HEK293 (cell line): ENCODE data around the gene CAMK2D.

Source experiments
- MZF1 ChIP-seq: fragments of 450-650 bp; formaldehyde crosslinking; IDR thresholded peaks from 2 replicates; pipeline ENCODE4 v1.5.1; 2017; ENCODE audit warnings: missing biosample characterization, missing genetic modification characterization, borderline replicate concordance
- TRIM28 ChIP-seq: IDR thresholded peaks from 2 replicates; pipeline ENCODE4 v1.6.1; 2011; ENCODE audit warnings: low read length, control low read depth, borderline replicate concordance
- ZFP41 ChIP-seq: fragments of 450-650 bp; formaldehyde crosslinking; IDR thresholded peaks from 2 replicates; pipeline ENCODE4 v1.5.1; 2016; ENCODE audit warnings: missing biosample characterization, missing genetic modification characterization, borderline replicate concordance
- ZNF274 ChIP-seq, 2 experiments: fragments of 200-500 bp in 1 of 2; fragments of 450-650 bp in 1 of 2; sonication (Bioruptor generic) in 1 of 2; formaldehyde crosslinking in 1 of 2; IDR thresholded peaks; 2 replicates each; pipeline versions ENCODE4 v1.5.1 to v1.6.1; 2014 to 2016; ENCODE audit warnings: borderline replicate concordance in 1 of 2, inconsistent platforms in 1 of 2, low read length in 1 of 2, missing biosample characterization in 1 of 2, missing genetic modification characterization in 1 of 2
- ZNF501 ChIP-seq: fragments of 450-650 bp; formaldehyde crosslinking; IDR thresholded peaks from 2 replicates; pipeline ENCODE4 v1.5.1; 2016; ENCODE audit warnings: missing biosample characterization, missing genetic modification characterization
- TF ChIP-seq, protein P1 (sequence below): fragments of 450-650 bp; formaldehyde crosslinking; IDR thresholded peaks from 2 replicates; pipeline ENCODE4 v1.5.1; 2016; ENCODE audit warnings: missing biosample characterization, missing genetic modification characterization

DNA sequence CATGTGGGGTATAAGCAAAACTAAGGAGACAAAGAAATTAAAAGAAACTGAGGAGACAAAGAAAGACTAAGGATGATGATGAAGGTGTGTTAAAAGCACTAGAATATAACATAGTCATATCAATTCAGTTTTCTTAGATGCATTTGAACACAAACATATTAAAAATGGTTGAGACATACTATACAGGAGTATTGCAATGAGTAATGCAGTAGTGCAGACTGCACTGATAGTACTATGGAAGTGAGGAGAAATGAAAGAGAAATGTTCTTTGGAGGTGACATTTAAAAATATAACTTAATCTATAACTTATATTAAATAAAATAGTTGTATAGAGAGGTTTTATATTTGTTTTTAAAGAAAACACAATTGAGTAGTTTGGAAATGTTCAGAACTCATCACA lies 279.2 kb downstream of the CAMK2D start:
- TF ChIP-seq, protein P1, sequence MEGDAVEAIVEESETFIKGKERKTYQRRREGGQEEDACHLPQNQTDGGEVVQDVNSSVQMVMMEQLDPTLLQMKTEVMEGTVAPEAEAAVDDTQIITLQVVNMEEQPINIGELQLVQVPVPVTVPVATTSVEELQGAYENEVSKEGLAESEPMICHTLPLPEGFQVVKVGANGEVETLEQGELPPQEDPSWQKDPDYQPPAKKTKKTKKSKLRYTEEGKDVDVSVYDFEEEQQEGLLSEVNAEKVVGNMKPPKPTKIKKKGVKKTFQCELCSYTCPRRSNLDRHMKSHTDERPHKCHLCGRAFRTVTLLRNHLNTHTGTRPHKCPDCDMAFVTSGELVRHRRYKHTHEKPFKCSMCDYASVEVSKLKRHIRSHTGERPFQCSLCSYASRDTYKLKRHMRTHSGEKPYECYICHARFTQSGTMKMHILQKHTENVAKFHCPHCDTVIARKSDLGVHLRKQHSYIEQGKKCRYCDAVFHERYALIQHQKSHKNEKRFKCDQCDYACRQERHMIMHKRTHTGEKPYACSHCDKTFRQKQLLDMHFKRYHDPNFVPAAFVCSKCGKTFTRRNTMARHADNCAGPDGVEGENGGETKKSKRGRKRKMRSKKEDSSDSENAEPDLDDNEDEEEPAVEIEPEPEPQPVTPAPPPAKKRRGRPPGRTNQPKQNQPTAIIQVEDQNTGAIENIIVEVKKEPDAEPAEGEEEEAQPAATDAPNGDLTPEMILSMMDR, result no peak
- TF ChIP-seq MZF1 (tag by site-specific recombination), result no peak
- TF ChIP-seq ZNF274 (IDR thresholded peaks at IDR 0.05; ENCODE audit: low read length), result no peak
- TF ChIP-seq ZNF274 (tag by site-specific recombination; IDR thresholded peaks at IDR 0.05; ENCODE audit: borderline replicate concordance), result no peak
- TF ChIP-seq ZFP41, result no peak
- no peak for TF ChIP-seq TRIM28
- TF ChIP-seq ZNF501, result no peak
